Measurements from ENCODE around the gene ANKDD1B.

Gene ANKDD1B

DNA sequence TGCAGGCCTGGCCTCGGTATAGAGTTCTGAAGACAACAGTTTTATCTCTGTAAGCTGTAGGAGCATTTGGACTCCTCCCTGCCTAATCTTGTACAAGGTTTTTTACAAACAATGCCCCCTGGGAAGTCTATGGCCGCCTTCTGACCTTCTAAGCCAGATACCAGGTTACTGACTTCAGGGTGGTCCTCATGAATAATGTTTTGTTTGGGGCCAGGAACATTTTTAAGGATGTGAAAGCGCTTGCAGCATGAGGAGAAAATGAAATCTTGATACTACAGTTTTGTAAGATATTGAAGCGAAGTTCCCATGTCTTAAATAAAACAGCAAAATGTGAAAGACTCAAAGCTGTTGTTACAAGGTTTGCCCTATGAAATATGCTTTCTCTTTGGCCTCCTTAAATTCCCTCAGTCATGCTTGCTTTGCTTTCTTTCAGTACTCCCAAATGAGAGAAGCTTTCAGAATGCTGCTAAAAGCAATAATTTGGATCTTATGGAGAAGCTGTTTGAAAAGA is 5.2 kb downstream of the ANKDD1B start:
- DNase-seq (ENCODE audit: low read depth in 2 of 2), result no peak

DNA sequence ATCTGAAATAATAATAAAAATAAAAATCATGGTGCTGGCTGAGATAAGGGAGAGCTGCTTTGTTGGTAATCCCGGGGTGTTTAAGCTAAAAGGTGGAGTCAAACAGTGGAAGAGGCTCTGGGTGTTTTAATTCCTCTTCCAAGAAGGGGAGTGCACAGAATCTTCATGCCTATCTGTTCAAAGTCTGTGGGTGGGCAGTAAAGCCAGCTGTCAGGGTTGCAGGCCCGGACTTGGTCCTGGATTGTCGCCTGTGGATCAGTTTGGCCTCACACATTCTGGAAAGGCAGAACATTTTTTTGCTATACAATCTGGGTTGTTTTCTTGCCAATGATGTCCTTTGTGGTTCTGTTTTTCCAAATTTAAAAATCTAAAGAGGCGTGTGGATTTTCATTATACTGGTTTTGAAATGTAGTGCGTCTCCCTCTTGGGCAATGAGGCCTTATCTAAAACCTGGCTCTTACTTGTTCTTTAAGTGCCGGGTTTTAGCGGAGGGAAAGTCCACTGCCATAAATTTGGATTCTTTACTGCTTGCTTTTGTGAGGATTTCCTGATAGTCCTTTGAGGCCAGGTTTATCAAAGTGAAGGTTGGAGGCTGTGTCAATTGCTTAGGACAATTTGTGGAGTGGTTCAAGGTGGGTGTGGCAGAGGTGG is 5.8 kb downstream of the ANKDD1B start:
- DNase-seq (ENCODE audit: low read depth in 2 of 2), result no peak

- DNase-seq (ENCODE audit: low read depth in 2 of 2), result no peak
Measured at GRCh38 chr5:75617736-75618352, 6.6 kb downstream of the ANKDD1B start.

- DNase-seq (ENCODE audit: low read depth in 2 of 2), result no peak
Measured at GRCh38 chr5:75620184-75620959, 9.1 kb downstream of the ANKDD1B start.

DNA sequence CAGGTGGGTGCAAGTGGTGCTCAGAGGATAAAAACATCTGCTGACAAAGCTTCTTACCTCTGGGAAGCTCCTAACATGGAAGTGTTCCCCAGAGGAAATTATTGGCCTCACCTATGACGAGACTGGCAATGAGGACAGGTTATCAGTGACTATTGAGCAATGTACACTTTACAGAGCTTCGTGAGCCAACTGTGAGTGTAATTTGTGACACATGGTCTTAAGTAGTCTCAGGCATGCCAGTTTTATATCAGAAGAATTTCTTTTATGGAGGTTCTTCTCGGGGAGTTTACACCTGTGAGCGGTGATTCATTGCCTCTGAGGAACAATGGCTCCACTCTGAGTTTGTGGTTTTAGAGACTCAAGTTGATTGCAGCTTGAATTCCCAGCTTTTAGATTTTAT is 11.3 kb downstream of the ANKDD1B start:
- DNase-seq (ENCODE audit: low read depth in 2 of 2), result no peak

- no peak for DNase-seq (ENCODE audit: low read depth in 2 of 2)
Measured at GRCh38 chr5:75623846-75624245, 12.6 kb downstream of the ANKDD1B start.

DNA sequence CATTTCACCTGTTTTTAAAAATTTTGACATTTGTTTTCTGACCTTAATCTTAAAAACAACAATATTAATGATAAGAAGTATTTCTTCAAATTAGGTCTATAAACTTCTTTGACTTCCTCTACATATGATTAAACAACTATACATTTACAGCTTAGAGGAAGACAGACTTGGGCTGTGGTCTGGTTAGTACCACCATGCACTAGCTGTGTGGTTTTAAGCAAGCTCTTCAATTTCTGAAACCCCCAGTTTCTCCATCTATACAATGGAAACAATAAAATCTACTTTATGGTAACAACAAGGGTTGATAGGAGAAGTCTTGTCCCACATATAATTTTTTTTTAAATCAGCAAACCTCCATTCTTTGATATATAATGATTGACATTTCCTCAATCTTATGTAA is 15.7 kb downstream of the ANKDD1B start:
- no peak for DNase-seq (ENCODE audit: low read depth in 2 of 2)

DNA sequence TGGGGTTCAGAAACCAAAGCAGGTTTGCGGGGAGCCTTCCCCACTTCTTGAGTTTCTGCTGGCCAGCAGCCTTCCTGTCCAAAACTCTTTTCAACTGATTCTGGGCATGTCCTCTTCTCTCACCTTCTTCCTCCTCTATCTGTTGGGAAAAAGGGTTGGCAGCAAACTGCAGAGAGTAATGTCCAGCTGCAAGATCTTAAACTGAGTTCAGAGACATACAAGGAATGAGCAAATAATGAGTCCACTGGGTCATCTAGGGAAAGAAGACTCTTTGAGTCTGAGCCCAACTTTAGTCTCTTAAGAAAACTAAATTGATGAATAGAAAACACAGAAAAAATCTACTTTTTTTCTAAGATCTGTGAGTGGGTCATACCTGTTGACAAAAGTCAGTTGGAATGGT is 16.5 kb downstream of the ANKDD1B start:
- no peak for DNase-seq (ENCODE audit: low read depth in 2 of 2)

- DNase-seq (ENCODE audit: low read depth in 2 of 2), result no peak
Measured at GRCh38 chr5:75630875-75631274, 19.6 kb downstream of the ANKDD1B start.

- DNase-seq (ENCODE audit: low read depth in 2 of 2), result no peak
Measured at GRCh38 chr5:75632321-75632720, 21.1 kb downstream of the ANKDD1B start.

GRCh38 chr5:75637949-75638348 is 26.7 kb downstream of the ANKDD1B start:
- DNase-seq (ENCODE audit: low read depth in 2 of 2), result no peak

DNA sequence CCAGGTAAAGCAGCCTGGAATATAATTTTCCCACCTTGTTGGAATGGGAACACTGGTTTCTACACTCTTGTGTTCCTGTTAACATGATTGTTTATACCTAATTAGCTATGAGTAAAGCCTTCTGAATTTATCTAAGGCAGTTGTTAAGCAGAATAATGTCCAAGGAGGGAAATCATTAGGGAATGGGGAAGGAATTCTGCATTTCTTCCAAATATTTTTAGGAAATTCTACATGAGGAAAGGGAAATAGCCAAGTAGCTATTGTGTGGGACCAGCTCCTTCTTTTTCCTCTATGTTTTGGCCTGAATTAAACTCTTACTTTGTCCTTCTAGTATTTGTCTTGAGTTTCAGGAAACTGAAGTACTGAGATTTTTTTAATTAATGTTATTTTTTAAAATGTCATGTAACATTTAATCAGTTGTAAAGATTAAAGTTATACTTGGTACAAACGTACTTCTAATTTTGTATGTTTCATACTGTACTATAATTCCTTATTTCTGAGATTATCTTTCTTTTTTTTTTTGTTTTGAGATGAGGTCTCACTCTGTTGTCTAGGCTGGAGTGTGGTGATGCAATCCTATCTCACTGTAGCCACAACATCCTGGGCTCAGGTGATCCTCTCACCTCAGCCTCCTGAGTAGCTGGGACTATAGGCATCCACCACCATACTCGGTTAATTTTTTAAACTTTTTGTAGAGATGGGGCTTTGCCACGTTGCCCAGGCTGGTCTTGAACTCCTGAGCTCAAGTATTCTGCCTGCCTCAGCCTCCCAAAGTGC is 28.5 kb downstream of the ANKDD1B start:
- no peak for DNase-seq (ENCODE audit: low read depth in 2 of 2)

GRCh38 chr5:75640395-75640794 is 29.1 kb downstream of the ANKDD1B start:
- no peak for DNase-seq (ENCODE audit: low read depth in 2 of 2)

DNA sequence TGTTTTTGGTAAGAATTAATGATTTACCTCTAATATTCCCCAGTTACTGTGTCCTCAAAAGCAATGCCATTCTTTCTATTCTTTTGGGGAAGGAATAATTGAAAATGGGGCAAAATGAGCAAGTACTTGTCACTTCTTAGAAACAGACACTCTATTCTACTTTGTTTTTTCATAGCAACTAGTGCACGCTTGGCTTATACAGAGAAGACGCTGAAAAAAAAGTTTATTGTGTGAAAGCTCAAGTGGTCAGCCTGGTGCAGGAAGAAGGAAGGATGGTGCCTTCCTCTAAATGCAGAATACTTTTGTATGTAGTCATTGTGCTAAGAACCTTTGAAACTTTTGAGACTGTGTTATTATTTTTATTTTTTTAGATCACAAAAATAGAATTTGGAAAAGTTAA is 29.6 kb downstream of the ANKDD1B start:
- no peak for DNase-seq (ENCODE audit: low read depth in 2 of 2)

- no peak for DNase-seq (ENCODE audit: low read depth in 2 of 2)
Measured at GRCh38 chr5:75648712-75649111, 37.5 kb downstream of the ANKDD1B start.

GRCh38 chr5:75651575-75652238 is 40.5 kb downstream of the ANKDD1B start:
- DNase-seq (ENCODE audit: low read depth in 2 of 2), result no peak

- no peak for DNase-seq (ENCODE audit: low read depth in 2 of 2)
Measured at GRCh38 chr5:75653521-75653920, 42.3 kb downstream of the ANKDD1B start.

DNA sequence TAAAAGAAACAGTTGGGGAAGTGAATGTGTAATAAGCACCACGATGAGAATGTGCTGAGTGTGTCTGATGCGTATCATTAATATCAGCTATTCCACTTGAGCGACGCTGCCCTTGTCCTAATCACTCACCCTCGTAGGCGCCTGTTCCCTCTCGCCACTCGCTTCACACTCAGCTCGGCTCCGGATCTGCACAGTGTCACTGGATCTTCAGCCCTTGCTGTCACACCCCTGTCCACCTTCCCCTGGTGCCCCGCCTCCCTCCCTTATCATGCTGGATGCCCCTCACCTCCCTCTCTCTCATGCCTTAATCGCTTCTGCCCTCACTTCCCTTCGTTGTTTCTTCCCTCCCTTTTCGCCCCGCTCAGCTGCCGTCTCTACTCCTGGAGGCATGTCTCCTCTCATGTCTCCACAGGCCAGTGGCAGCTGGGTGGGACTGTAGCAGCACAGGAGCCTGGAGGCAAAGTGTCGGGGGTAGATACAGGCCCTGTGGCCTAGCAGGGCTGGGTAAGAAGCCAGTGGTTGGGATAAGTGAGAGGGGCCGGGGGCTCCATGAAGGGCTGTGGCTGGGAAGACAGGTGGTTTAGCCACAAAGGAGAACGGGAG is 43.5 kb downstream of the ANKDD1B start:
- DNase-seq (ENCODE audit: low read depth in 2 of 2), result no peak

DNA sequence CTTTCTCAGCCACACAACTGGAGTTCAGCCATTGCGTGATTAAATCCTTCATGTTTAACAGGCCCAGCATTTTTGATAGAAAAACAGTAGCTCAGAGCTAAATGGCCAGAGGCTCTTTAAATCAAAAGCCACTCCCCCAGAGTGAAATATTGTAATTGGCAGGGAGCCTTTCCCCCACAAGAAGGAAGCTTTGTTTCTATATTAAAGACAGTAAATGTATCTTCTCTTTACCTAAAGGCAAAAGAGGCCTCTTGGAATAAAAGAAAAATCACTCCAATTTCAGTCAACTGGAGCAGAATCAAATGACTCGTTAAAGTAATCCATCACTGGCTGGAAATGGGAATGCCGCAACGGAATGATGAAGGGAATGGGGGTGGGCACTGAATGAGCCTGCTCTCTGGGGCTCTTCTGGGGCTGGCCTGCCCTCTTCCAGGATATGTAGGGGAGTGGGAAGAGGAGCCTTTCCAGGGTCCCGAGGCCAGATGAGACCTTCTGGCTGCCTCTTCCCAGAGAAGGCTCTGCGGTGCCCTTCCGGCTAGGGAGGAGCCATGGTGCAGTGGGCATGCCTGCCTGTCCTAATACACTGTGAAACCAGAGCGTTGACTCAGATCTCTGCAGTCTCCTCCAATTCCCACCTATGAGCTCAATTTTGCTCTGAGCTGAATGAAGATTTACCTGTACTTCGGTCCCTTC is 45.2 kb downstream of the ANKDD1B start:
- no peak for DNase-seq (ENCODE audit: low read depth in 2 of 2)

DNA sequence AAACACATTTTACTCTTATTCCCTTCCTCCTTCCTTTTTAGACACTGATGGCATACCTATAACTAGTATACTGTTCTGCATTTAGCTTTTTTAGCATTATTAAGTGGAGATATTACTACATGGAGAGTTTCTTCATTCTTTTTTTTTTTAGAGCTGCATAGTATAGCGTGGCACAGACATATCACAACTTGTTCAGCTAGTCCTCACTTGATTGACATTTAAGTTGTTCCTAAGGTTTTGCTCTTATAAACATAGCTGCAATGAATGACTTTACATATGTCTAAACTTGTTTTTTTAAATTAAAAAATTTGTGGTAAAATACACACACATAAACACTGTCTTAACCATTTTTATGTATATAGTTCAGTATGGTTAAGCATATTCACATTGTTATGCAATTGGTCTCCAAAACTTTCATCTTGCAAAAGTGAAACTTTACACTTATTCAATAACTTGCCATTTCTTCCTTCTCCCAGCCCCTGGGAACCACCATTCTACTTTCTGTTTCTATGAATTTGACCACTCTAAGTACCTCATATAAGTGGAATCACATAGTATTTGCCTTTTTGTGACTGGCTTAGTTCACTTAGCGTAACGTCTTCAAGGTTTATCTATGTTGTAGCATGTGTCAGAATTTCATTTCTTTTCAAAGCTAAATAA is 48.7 kb downstream of the ANKDD1B start:
- DNase-seq (ENCODE audit: low read depth in 2 of 2), result no peak

Data from stimulated activated CD4-positive, alpha-beta T cell treated with anti-CD3 and anti-CD28 coated beads, Interleukin-4, amount 100 ng/mL, for 48 hours (primary cell).